GM21717 (cell line): ENCODE data around the gene MBD3.

Experiments
- ATAC-seq: cut with Tn5 transposase; IDR thresholded peaks from one replicate; pipeline ENCODE4 v1.9.1; 2021; ENCODE audit warnings: mild to moderate bottlenecking, moderate library complexity; ENCODE audit not compliant: unreplicated experiment

The MBD3 gene

DNA sequence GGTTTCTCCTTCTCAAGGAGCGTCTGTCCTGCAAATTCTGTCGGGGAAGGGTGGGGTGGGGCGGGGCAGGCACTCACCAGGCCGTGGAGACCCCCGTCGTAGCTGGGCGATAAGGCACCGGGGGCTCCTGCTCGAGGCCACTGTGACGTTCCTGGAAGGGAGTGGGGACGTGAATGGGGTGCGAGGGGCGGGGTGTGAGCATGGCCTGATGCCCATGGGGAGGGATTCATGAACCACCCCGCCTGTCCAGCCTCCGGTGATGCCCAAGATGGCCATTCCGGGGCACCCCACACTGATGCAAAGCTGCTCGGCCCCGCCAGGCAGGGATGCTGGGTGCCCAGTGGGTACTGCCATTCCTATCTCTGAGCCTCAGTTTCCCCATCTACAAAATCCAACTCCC lies 27.0 kb upstream of the MBD3 start:
- no peak for ATAC-seq

- no peak for ATAC-seq
These were observed 26.4 kb upstream of the MBD3 start for GRCh38 chr19:1619094-1619439.

DNA sequence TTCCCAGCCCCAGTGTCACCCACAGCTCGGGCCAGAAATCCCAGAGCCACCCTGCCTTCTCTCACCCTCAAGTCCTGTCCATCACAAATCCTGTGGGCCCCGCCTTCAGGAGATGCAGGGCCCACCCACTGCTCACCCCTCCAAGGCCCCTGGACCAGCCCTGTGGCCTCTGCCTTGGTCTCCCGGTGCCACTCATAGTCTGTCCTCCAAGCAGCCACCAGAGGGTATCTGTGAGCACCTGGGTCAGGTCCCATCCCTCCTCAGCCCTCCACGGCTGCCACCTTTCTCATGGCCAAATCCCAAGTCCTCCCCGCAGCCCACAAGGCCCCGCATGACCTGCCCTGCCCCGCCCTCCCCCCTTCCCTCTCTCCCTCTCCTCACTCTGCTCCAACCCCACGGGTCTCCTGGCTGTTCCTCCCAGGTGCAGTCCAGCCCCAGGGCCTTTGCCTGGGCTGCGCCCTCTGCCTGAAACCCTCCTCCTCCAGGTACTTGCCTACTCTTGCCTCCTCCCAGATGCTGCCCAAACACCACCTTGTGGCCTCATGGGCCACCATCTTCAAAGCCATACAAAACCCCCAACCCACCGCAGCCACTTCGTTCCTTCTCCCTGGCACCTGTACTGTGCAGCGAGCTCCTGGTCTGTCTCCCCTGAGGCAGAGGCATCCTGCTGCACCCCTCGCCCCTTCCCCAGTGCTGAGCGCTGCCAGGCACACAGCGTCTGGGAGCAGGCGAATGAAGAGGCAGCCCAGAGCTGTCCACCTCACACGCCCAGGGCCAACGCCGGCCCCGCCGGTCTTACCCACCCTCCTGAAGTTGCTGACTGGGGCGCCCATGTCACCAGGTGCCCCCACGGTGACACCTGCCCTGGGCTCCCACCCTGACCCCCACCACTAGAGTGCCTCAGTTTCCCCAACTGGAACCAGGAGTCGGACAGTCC lies 25.8 kb upstream of the MBD3 start:
- no peak for ATAC-seq

DNA sequence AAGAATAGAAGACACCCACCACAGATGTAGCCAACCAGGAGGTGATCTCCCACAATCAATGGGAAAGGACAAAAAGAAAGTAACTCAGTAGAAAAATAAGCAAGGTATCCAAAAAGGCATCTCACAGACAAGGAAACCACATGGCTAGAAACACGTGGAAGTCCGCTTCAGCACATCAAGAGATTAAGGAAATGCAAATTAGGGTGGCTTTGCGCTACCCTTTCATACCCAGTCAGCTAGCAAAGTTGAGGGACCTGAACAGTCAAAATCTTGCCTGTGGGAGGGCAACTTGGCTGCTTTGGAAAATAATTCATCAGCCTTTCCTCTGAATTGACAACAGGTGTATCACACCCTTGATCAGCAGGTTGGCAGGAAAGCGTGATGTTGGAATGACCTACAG lies 24.2 kb upstream of the MBD3 start:
- no peak for ATAC-seq

GRCh38 chr19:1616396-1616795 lies 23.7 kb upstream of the MBD3 start:
- ATAC-seq = no peak

DNA sequence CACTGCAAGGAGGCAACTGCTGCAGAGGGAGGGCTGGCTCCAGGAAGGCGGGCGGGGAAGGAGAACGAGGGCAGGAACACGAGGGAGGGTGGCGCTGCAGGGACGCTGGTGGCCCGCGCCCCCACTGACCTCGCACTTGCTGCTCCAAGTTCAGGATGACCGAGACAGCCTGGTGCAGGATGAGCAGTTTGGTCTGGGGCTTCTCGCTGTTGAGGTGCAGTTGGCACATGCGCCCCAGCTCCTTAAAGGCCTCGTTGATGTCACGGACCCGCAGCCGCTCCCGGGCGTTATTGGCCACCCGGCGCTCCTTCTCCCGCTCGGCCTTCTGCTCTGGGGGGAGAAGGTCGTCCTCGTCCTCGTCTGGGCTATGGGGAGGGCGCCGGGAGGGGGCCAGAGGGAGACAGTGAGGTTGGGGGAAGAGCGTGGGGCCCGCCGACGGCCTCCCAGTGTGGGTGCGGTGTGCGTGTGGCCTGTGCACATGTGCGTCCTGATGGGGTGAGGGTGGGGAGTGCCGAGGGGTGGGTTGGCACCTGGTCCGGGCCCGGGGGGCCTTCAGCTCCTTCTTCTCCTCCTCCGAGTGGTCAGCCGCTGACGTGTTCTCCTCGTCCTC lies 22.6 kb upstream of the MBD3 start:
- ATAC-seq = no peak

DNA sequence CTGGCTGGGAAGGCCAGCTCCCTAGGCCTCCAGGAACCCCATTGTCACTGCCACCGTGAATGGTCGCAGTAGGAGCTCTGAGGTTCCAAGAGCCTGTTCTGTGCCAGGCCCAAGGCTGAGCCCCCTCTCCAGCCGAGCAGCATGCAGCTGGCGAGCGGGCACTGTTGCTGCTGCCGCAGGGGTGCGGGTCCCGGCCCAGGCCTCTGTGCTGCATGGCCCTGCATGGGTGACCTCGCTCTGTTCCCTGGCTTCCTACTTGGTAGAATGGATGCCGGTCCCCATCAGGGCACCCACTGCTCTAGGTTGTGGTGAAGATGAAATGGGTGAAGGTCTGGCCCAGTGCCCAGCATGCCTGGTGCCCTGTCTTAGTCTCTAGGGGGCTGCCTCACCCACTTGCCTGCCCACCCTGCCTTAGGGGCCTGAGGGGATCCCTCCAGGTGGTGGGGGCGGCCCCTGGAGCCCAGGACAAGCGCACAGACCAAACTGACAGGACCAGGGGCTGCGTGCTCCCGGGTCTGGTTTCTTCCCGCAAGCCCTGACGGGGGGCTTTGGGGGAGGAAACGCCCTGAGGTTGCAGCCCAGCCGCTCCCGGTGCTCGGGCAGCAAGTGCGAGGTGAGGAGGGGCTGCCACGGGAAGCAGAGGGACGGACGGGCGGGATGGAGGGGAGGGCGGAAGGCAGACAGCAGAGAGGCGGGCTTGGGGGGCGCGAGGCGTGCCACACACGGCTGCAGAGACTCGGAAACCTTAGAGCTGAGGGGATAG lies 21.3 kb upstream of the MBD3 start:
- no peak for ATAC-seq

- no peak for ATAC-seq
These were observed 20.5 kb upstream of the MBD3 start for GRCh38 chr19:1613146-1613545.

DNA sequence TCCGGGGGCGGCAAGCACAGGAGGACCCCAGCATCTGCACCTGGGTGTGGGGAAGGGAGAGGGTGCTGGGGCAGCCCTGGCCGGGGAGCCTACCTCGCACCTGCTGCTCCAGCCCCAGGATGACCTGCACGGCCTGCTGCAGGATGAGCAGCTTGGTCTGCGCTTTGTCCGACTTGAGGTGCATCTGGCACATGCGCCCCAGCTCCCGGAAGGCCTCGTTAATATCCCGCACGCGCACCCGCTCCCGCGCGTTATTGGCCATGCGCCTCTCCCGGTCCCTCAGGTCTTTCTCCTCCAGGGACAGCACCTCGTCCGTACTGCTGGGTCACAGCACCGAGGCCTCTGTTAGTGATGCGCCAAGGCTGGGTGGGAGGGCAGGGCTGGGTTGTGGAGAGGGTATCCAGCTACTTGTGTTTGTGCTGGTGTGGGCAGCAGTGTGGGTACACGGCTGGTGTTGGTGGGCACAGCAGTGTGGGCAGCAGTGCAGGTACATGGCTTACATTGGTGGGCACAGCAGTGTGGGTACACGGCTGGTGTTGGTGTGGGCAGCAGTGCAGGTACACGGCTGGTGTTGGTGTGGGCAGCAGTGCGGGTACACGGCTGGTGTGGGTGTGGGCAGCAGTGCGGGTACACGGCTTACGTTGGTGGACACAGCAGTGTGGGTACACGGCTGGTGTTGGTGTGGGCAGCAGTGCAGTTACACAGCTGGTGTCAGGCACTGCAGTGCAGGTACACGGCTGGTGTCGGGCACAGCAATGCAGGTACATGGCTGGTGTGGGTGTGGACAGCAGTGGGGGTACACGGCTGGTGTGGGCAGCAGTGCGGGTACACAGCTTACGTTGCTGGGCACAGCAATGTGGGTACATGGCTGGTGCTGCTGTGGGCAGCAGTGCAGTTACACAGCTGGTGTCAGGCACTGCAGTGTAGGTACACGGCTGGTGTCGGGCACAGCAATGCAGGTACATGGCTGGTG lies 19.7 kb upstream of the MBD3 start:
- ATAC-seq = no peak

- no peak for ATAC-seq
These were observed 18.7 kb upstream of the MBD3 start for GRCh38 chr19:1611353-1611752.

- no peak for ATAC-seq
These were observed 17.9 kb upstream of the MBD3 start for GRCh38 chr19:1610579-1610978.

GRCh38 chr19:1609680-1610474 lies 17.2 kb upstream of the MBD3 start:
- ATAC-seq = no peak

DNA sequence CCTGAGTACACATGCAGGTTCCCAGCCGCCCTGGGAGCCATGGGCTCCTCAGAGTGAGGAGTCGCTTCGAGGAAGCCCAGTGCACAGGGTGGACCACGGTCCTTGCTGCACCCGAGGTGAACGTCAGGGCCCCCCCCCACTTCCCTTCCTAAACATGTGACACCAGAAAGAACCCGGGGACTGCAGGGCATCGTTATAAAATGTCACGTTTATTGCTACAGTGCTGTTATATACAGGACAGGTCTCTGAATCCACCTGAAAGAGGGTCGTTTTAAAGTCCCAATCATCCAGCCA lies 16.4 kb upstream of the MBD3 start:
- no peak for ATAC-seq

- ATAC-seq = no peak
These were observed 15.9 kb upstream of the MBD3 start for GRCh38 chr19:1608359-1609102.

GRCh38 chr19:1606138-1606651 lies 13.5 kb upstream of the MBD3 start:
- no peak for ATAC-seq

DNA sequence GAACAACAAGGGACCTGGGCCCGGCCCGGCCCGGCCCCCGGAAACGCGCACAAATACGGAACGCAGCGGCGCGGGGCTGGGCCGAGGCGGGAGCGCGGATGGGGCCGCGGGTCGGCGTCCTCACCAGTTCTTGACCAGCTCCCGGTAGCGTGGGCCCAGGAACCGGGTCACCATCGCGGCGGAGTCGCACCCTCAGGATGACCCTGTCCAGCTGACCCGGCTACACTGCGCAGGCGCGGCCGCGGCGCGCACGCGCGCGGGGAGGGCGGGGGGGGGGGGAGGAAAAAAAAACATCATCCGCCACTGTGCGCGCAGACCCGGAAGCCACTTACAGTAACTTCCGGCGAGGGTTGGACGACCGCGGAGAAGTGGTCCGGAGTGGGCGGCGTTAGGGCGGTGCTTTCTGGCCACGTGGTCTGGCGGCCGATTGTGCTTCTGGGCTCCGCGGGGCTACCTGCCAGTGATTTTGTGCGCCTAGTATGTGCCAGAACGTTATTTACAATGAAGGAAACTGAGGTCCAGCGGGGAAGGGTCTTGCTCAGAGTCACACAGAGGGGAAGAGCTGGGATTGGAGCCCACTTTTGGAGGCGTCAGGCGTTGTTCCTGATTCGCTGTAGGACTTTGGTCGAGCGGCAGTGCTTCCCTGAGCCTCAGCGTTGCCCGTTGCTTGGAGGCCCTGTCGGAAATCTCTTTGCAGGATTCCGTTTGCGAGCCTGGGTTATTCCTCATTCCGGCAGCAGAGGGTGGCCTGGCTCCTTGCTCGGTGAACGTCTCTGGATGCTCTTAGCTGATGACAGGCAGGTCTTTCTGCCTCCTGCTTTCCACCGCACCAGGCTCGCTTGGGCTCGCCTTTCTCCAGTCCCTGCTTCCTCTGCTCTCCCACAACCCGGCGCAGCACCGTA lies 12.8 kb upstream of the MBD3 start, which contains the start of gene UQCR11:
Gene UQCR11, minus strand, starts transcription at position 227 of the 902 bp plus-strand sequence. Its CDS starts 53 bp downstream, at position 174.
- ATAC-seq = peak; percentile 69

DNA sequence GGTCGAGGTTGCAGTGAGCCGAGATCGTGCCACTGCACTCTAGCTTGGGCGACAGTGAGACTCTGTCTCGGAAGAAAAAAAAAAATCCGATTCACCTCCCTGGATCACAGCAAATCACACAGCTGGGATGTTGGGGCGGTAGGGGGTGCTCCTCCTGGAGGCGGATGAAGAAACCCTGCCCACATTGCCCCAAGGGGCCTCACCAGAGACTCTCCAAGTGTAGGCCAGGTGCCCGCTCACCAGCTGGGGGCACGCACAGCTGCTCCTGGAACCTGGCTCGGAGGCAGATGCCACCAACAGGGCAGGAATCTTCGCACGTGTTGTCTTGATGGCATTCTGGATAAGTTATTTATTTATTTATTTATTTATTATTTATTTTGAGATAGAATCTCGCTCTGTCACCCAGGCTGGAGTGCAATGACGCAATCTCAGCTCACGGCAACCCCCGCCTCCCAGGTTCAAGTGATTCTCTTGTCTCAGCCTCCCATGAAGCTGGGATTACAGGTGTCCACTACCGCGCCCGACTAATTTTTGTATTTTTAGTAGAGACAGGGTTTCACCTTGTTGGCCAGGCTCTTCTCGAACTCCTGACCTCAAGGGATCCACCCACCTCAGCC lies 9.5 kb upstream of the MBD3 start:
- ATAC-seq = no peak
